ENCODE measurements around the gene DPAGT1. TPM values are rescaled to one million over a fixed set of nuclear protein-coding genes. Genes with fewer than 3 reads are reported as not detected.
"Not testable (repeated sequence)": the region's sequence is repeated elsewhere in the genome, so short reads cannot be mapped to it uniquely, and the experiment has no call there.

Gene DPAGT1
- 10.7 and 16.3 TPM in 2 replicates for total RNA-seq

DNA sequence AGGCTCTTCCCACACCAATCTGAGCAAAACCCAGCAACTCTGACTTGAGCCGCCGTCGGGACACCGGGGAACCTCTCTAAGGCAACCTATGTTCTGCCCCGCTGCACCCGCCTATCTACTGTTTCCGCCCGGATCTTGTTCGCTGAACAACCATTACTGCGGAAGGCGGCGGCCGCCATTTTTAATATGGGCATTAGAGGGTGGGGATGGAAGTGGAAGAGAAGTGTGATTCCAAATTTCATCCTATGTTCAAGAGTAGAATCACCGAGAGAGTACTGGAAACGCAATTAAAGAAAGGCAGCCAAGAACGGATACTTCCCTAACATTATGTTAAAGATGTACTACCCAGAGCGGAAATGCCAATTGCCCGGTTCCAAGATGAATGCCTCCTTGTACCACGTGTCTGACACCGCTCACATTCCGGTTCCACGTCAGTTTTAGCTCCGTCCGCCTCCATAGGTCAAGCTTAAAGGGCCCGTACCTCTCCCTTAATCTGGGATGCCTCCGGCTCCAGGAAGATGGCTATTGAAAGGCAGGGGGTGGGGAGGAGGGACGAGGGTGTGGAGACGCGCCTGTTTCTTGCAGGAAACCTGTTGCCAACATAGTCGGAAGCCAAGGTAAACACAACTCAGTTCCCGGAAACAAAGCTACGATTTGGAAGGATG, at the start of gene DPAGT1:
TSS of gene DPAGT1 (minus strand) at position 95 of the 665 bp plus-strand sequence. CDS start 198 bp downstream, outside the sequence.
- DNase-seq (ENCODE audit: low read depth in 2 of 2): peak; percentile 94 to 97

DNA sequence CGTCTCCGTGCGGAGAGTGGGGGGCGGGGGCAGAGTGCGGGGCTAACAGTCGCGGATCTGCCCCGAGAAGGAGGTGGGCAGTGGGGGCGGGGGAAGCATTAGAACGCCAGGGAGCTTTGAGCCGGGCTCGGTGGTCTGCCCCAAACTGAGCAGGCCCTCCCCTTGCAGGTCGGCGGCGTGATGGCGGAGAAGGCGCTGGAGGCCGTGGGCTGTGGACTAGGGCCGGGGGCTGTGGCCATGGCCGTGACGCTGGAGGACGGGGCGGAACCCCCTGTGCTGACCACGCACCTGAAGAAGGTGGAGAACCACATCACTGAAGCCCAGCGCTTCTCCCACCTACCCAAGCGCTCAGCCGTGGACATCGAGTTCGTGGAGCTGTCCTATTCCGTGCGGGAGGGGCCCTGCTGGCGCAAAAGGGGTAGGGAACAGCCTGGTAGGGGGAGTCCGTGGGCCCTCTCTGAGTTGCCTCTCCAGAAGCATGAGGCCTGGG, 48.2 kb upstream of the DPAGT1 start:
- DNase-seq (ENCODE audit: low read depth in 2 of 2): no peak

DNA sequence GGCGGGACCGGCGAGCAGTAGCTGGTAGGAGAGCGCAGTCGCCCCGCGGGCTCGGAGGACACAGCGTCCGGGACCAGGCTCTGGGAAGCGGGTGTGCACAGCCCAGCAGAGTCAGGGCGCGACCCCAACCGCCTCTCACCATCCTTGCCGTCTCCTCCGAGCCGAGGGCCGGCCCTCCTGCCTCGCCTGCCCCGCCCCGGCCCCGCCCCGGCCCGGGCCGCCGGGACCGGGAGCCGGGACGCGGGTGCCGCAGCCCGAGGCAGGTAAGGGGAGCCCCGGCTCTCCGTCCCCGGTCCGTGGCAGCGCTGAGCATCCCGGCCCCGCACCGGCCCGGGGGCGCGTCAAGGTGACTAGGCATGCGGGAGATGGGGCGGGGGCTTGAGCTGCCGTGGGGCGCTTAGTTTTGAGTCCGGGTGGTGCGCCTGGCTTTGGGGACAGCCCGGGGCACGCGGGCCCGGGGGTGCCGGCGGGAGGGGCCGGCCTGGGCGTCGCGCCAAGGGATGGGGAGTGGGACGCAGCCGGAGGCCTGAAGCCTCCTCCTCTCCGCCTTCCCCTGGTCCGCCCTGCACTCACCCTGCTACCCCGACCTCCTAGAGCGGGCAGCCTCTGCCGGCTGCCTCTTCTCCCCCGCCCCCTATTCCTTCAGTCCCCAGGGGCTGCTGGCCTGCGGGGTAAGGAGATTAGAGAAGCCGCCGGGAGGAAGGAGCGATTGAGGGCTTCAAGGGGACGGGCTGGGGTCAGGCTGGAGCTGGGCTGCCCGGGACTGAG, 47.5 kb upstream of the DPAGT1 start, which contains the start of gene ABCG4:
TSS of gene ABCG4 (plus strand) at position 35 of the 768 bp plus-strand sequence. CDS start 914 bp downstream, outside the sequence.
- DNase-seq (ENCODE audit: low read depth in 2 of 2): peak; percentile 18 to 20

DNA sequence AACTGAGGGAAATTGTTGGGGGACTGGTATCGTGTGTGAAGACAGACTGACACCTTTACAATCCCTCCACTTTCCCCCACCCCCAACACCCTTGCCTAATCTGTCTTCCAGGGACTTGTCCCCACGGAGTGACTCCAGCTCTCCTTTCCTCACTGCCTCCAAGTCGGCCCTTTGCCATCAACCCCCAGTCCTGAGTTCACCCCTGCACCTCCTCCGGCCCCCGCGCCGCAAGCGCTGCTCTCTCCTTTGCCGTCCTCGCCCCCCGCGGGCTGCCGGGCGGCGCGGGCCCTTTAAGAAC, 47.0 kb upstream of the DPAGT1 start:
- DNase-seq (ENCODE audit: low read depth in 2 of 2): no peak

DNA sequence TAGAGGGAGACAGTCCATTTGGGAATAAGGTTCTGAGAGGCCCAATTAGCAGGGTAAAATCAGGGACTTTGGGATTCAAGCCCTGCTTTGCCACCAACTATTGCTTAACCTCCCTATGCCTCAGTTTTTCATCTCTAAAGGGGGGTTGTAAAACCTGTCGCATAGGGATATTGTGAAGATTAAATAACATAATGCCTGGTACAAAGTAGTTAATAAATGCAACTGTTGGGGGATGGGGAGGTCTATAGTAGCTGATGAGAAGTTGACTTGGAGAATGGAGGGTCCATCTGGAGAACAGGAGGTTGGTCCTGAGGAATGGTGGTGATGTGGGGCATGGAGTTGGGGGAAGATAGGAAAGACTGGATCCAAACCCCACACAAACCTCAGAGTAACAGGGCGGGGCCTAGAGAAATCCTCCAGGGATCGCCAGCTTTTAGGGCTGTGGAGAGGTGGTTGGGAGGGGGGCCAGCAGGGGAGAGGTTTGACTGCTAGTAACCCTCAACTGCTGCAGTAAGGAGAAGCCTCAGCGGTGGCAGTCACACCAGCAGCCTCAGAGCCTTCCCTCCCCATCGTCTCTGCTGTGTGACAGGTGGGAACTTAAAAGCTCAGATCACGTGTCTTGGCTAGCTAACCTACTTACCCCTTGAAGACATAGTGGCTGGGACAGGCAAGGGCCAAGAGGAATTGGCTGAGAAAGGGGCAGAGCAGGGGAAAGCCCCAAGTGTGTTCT, 46.1 kb upstream of the DPAGT1 start:
- no peak for DNase-seq (ENCODE audit: low read depth in 2 of 2)

DNA sequence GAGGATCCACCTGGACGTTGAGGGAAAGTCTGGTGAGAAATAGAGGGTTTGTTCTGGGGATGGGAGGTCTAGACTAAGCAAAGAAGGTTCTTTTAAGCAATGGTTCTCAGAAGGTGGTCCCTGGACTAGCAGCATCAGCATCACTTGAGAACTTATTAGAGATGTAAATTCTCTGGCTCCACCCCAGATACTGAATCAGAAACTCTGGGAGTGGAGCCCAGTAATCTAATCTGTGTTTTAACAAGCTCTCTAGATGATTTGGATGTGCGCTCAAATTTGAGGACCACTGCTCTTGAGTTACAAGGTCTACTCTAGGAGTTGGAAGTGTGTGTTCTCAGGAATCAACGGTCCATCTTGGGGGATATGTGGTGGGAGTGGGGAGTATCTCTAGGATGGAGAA, 43.9 kb upstream of the DPAGT1 start:
- DNase-seq (ENCODE audit: low read depth in 2 of 2): no peak

DNA sequence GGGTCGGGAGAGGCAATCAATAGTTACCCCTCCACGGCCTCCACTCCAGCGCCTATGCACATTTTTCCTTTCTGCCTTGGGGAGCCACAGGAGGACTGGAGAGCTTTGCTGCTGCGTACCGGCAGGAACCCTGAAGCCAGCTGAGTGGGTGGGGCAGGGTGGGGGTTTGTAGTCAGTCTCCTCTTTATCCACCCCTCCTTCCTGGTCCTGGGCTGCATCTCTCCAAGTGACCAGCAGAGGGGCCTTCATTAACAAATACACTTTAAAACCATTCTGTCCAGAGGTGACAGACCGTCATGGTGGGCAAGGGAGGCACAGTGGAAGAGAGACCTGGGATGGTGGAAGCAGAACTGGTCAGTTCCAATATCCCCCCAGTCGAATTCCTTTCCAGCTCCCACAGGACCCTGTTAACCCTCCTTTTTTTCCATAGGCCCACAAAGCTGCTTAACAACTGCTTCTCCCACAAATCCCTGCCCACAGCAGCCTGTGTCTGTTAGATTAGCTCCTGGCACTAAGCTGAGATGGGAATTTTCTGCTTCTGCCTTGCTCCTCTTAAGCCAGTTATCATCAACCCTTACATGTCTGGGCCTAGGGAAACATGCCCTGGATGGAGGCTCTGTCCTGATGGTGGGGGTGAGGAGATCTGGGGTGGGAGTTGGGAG, 43.3 kb upstream of the DPAGT1 start:
- DNase-seq (ENCODE audit: low read depth in 2 of 2): peak; percentile 75 to 84

DNA sequence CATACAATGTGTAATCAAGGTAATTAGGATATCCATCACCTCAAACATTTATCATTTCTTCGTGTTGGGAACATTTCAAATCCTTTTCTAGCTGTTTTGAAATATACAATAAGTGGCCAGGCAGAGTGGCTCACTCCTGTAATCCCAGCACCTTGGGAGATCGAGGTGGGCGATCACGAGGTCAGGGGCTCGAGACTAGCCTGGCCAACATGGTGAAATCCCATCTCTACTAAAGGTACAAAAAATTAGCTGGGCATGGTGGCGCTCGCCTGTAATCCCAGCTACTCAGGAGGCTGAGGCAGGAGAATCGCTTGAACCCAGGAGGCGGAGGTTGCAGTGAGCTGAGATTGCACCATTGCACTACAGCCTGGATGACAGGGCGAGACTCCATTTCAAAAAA, 37.6 kb upstream of the DPAGT1 start:
- DNase-seq (ENCODE audit: low read depth in 2 of 2): not testable (repeated sequence)

DNA sequence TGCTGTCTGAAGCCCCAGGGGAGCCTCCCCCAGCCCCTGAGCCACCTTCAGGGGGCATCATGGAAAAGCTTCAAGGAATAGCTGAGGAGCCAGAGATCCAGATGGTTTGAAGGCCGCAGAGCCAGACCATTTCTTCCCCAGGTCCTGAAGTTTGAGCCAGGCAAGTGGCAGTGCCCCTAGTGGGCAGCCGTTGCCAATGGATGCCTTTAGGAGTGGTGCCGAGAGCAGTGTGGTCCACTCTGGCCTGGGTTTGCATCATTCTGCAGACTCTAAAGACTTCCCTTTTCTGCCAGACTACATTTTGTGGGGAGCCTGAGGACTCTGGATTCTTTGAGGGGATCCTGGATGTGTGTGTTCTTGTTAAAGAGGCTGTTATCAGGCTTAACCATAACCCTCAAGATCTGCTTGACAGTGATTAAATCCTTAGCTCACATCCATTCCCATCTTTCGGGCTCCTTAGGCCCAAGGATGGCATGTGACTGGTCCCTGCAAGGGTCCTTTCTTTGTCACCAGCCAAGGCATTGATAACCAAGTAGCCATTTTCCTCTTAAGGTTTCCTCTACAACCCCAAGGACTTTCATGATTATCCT, 32.8 kb upstream of the DPAGT1 start:
- DNase-seq (ENCODE audit: low read depth in 2 of 2): peak; percentile 24 to 29

DNA sequence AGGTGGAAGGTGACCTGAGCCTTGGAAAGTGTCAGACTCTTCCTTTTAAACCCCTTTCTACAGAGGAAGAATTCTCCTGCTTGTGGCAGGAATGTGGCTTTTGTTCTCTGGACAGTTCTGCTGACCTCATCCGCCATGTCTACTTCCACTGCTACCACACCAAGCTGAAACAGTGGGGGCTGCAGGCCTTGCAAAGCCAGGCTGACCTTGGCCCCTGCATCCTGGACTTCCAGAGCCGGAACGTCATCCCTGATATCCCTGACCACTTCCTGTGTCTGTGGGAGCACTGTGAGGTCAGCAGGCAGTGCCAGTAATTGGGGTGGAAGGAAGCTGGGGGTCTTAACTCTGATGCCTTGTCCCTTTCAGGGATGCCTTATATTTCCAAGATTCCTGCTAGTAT, 29.0 kb upstream of the DPAGT1 start:
- peak; percentile 41 to 48 for DNase-seq (ENCODE audit: low read depth in 2 of 2)

DNA sequence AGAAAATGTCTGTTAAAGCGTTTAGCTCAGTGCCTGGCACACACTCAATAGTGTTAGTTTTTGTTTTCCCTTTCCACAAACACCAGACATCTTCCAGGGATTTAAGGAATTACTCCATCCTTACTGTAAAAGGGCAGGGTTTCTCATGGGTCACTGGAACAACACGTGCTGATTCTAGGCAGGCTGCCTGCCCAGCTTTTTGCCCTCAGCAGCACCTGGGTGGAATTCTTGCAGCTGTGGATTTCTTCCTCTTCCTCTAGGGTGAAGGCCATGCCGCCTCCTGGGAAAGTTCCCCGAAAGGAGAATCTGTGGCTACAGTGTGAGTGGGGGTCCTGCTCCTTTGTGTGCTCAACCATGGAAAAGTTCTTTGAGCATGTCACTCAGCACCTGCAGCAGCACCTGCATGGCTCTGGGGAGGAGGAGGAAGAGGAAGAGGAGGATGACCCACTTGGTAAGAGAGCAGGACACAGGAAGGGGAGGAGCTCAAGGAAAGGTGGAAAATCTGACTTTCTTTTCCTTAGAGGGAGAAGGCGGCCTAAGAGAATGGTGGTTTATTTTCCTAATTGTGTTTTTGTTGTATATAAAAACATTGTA, 25.1 kb upstream of the DPAGT1 start:
- DNase-seq (ENCODE audit: low read depth in 2 of 2): no peak

DNA sequence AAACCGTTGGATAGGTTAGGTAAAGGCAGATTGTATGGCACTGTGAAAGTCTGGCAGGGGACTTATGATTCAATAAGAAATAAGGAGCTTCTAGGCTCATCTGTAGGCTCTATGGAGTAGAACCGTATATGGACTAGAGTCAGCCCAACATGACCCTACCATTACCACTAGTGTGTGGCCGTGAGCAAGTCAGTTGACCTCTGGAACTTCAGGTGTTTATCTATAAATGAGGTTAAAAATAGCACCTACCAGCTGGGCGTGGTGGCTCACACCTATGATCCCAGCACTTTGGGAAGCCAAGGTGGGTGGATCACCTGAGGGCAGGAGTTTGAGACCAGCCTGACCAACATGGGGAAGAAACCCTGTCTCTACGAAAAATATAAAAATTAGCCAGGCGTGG, 24.2 kb upstream of the DPAGT1 start:
- DNase-seq (ENCODE audit: low read depth in 2 of 2): no peak

DNA sequence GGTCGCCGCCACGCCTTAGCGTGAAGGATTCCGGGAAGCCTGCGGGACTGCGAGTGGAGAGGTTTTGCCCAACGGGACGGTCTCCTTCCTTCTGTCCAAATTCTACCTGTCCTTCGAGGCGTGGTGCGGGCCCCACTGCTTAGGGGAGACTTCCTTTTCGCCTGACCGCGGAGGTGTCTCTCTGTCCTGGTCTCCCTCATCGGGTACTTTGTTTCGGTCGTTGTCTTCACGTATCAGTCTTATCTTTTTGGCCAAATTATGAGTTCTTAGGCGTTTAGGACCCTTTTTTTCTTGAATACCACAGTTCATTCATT, 20.1 kb upstream of the DPAGT1 start:
- DNase-seq (ENCODE audit: low read depth in 2 of 2): no peak

DNA sequence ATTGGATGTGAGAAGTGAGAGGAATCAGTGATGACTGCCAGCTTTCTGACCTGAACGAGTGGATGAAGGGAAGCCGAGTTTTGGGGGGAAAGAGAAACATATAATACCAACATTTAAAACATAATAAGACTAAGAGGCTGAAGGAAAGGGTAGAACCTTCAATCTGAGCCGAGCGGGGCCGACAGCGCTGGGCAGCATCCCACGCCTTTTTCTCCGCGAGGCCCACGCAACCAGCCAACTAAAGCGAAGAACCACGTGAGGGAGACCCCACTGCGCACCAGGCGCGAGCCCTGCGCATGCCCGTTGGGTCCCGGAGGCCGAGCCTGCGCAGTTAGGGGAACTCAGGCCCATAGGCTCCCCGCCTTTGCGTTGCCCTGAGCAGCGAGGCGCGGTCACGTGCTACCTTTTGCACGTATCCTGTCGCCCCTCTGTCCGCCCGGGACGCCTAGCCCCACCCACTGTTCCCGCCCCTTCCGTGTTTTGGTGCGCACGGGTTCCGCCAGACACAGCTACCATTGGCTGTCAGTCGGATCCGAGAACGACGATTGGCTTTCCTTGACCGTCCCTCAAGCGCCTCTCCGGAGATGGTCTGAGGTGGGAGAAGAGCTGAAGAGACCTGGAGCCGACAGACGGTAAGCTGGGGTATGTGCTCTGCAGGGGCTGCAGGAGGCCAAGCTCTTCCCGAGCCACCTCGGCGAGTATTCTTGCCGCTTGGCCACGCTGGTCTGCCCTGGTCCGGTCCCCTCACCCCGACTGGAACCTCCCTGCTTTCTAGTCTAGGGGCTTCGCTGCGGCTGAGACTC, 19.6 kb upstream of the DPAGT1 start, which contains the start of gene HINFP:
TSS of gene HINFP (plus strand) at position 573 of the 803 bp plus-strand sequence. CDS start 5,365 bp downstream, outside the sequence.
- peak; percentile 99 for DNase-seq (ENCODE audit: low read depth in 2 of 2)

DNA sequence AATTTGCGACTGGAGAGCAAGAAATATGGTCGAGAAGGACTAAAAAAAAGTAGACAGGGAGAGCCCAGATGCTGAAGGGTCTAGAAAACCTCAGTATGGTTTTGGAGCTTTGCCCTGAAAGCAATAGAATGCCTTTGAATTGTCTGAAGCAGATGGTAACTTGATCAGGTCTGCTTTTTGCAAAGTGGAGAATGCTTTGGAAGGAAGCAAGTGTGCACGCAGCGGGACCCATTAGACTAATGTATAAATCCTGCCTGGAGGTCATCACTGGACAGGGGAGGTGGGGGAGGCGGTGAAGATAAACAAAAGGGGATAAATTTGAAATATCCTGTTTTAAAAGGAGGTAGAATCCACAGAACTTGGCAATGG, 19.0 kb upstream of the DPAGT1 start:
- peak in 1 of 2 donors; percentile 21 for DNase-seq (ENCODE audit: low read depth in 2 of 2)

DNA sequence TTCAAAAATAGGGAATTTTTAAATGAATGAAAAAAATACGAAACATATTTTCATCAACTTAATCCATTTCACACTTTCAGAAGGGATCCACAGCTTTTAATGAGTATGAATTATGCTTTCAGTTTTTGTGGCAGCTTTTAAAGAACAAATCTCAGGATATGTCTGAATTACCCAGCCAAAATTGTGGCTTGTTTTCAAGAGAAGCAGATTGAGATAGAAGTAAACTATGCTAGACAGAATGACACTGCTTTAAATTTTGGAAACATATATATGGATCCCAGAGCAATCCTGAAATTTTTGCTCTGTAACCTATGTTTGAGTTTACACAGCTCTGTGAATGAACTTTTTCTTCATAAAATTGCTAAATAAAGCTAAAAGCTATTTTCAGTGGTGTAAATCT, 17.3 kb upstream of the DPAGT1 start:
- no peak for DNase-seq (ENCODE audit: low read depth in 2 of 2)

DNA sequence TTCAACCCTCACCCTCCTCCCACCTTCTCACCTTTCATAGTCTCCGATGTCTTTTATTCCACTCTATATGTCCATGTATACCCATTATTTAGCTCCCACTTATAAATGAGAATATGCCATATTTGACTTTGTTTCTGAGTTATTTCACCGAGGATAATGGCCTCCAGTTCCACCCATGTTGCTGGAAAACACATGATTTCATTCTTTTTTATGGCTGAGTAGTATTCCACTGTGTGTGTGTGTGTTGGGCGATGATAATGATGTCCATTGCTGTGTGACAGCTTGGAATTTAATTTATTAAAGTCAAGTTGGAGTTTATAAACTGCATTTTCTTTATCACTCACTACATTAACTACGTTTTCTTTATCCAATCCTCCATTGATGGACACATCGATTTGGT, 16.6 kb upstream of the DPAGT1 start:
- no peak for DNase-seq (ENCODE audit: low read depth in 2 of 2)

DNA sequence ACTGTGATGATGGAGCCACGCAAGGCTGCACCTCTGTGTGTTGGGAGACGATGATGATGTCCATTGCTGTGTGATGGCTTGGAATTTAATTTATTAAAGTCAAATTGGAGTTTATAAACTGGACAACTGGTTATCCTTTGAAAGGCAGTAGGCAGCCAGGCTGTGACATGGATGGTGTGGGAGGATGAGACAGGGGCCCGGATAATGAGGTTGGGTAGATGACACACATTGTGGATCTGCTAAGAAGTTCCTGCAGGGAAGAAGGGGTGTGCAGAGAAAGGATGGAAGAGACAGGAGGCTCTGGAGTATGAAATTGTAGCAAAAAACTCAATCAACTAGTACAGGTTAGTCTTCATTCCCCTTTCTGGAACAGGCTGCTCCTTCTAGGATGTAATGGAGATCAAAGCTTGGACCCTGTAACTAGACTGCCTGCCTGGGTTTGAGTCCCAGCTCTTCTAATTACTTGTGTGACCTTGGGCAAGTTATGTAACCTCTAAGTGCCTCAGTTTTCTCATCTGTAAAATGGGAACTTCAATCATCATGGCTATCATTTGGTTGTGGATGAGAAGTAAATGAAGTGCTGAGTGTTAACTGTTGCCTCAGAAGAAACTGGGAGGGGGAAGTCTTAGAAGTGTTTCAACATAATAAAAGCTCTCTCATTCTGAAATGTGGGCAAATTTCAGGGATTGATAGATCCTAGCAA, 15.5 kb upstream of the DPAGT1 start:
- no peak for DNase-seq (ENCODE audit: low read depth in 2 of 2)

DNA sequence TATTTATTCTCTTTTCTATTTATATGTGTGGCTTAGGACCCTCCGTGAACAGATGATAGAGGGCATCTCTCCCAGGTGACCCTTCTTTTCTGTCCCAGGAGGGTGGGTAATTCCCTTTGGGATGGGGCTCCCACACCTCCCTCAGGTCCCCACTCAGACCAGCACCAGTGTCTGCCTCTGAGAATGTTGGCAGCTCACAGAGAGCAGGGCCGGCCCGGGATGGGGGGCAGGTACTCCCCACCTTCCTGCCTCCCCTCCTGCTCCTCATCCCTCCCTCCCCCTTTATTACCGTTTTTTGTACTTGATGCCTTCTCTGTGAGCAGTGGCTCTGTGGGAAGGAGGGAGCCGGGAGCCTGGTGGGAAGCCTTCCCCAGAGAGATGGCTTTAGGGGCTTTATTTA, 14.9 kb upstream of the DPAGT1 start:
- DNase-seq (ENCODE audit: low read depth in 2 of 2): no peak

DNA sequence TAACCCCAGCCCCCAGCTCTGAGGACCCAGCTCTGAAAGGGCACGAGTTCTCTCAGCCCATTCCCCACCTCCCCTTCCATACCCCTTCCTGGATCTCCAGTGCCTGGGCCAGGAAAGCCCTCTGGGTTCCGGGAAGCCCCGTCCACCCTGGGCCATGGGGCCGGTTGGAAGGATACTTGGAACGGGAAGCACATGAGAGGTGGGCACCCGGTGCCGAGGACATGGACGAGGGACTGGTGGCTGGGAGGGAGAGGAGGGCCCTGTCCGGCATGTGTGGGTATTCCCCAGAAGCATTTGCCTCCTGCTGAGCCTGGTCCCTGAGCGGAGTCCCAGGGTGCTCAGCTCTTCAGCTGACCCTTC, 14.6 kb upstream of the DPAGT1 start:
- no peak for DNase-seq (ENCODE audit: low read depth in 2 of 2)

Data from lung microvascular endothelial cell (primary cell).